Mesenchymal stem cell (in vitro differentiated cells and primary cell): Measurements from ENCODE around the gene HS3ST4.

Experiments used
- DNase-seq: peaks from one replicate; pipeline ENCODE4 v3.0.0-alpha.2; 2013
- H2AFZ ChIP-seq: one replicate; pipeline ENCODE4 v1.6.1; 2013; ENCODE audit warnings: low read depth, mild to moderate bottlenecking, control low read depth, inconsistent platforms, low read length, moderate library complexity
- H2AK5ac ChIP-seq: 2 replicates; pipeline ENCODE4 v1.6.1; 2013; ENCODE audit warnings: low read length, moderate library complexity, mild to moderate bottlenecking, inconsistent platforms; ENCODE audit not compliant: severe bottlenecking
- H2BK120ac ChIP-seq: one replicate; pipeline ENCODE4 v1.6.1; 2013; ENCODE audit warnings: low read depth, mild to moderate bottlenecking, inconsistent platforms, low read length, moderate library complexity
- H2BK12ac ChIP-seq, 2 experiments: one replicate each; pipeline ENCODE4 v1.6.1; 2013; ENCODE audit warnings: inconsistent platforms in 2 of 2, low read length in 2 of 2, mild to moderate bottlenecking in 2 of 2, moderate library complexity in 2 of 2, control low read depth in 1 of 2
- H2BK15ac ChIP-seq: one replicate; pipeline ENCODE4 v1.6.1; 2013; ENCODE audit warnings: mild to moderate bottlenecking, low read depth, inconsistent platforms; ENCODE audit not compliant: poor library complexity, severe bottlenecking
- H2BK5ac ChIP-seq: 2 replicates; pipeline ENCODE4 v1.6.1; 2013; ENCODE audit warnings: low read depth, mild to moderate bottlenecking, low read length, control low read depth, inconsistent platforms; ENCODE audit not compliant: poor library complexity, severe bottlenecking
- H3K14ac ChIP-seq, 2 experiments: one replicate each; pipeline ENCODE4 v1.6.1; 2013; ENCODE audit warnings: inconsistent platforms in 2 of 2, low read length in 2 of 2, control low read depth in 1 of 2, mild to moderate bottlenecking in 1 of 2, moderate library complexity in 1 of 2
- H3K18ac ChIP-seq, 2 experiments: one replicate each; pipeline ENCODE4 v1.6.1; 2013; ENCODE audit warnings: inconsistent platforms in 2 of 2, low read length in 2 of 2, control low read depth in 1 of 2, low read depth in 1 of 2, mild to moderate bottlenecking in 1 of 2
- H3K23ac ChIP-seq, 2 experiments: one replicate each; pipeline ENCODE4 v1.6.1; 2013; ENCODE audit warnings: inconsistent platforms in 2 of 2, low read length in 2 of 2, mild to moderate bottlenecking in 2 of 2, moderate library complexity in 2 of 2, control low read depth in 1 of 2
- H3K27ac ChIP-seq: 2 replicates; pipeline ENCODE4 v1.5.1; 2013; ENCODE audit warnings: mild to moderate bottlenecking, moderate library complexity, low read length, control low read depth, inconsistent platforms; ENCODE audit not compliant: poor library complexity, severe bottlenecking
- H3K27me3 ChIP-seq, 2 experiments: 2 replicates each; pipeline versions ENCODE4 v1.6.1 to v1.7.0; 2013; ENCODE audit warnings: low read length in 2 of 2, mild to moderate bottlenecking in 2 of 2, moderate library complexity in 2 of 2, control low read depth in 1 of 2, inconsistent platforms in 1 of 2; ENCODE audit not compliant: control insufficient read depth in 1 of 2, insufficient read depth in 1 of 2
- H3K36me3 ChIP-seq, 2 experiments: 2 replicates each; pipeline versions ENCODE4 v1.6.1 to v1.7.0; 2013; ENCODE audit warnings: low read length in 2 of 2, control low read depth in 1 of 2, inconsistent platforms in 1 of 2, low read depth in 1 of 2, mild to moderate bottlenecking in 1 of 2; ENCODE audit not compliant: insufficient read depth in 2 of 2, control insufficient read depth in 1 of 2
- H3K4ac ChIP-seq, 2 experiments: one replicate each; pipeline ENCODE4 v1.6.1; 2013; ENCODE audit warnings: inconsistent platforms in 2 of 2, low read length in 2 of 2, mild to moderate bottlenecking in 2 of 2, moderate library complexity in 2 of 2, control low read depth in 1 of 2, low read depth in 1 of 2
- H3K4me1 ChIP-seq: 2 replicates; pipeline ENCODE4 v1.6.1; 2013; ENCODE audit warnings: low read depth, low read length, control low read depth; ENCODE audit not compliant: control insufficient read depth, insufficient read depth
- H3K4me2 ChIP-seq: 2 replicates; pipeline ENCODE4 v1.6.1; 2013; ENCODE audit warnings: low read length, mild to moderate bottlenecking, inconsistent platforms; ENCODE audit not compliant: poor library complexity, severe bottlenecking
- H3K4me3 ChIP-seq, 2 experiments: 2 replicates each; pipeline versions ENCODE4 v1.5.1 to v1.7.0; 2013; ENCODE audit warnings: low read length in 2 of 2, mild to moderate bottlenecking in 2 of 2, control low read depth in 1 of 2, low read depth in 1 of 2; ENCODE audit not compliant: insufficient read depth in 1 of 2
- H3K79me1 ChIP-seq: replicated peaks from 2 replicates; pipeline ENCODE4 v1.6.1; 2013; ENCODE audit warnings: mild to moderate bottlenecking, control low read depth, low read length, inconsistent platforms; ENCODE audit not compliant: poor library complexity, severe bottlenecking
- H3K9ac ChIP-seq: 2 replicates; pipeline ENCODE4 v1.7.0; 2013; ENCODE audit warnings: mild to moderate bottlenecking, low read length, moderate library complexity
- H3K9me3 ChIP-seq: 2 replicates; pipeline ENCODE4 v1.7.0; 2013; ENCODE audit warnings: mild to moderate bottlenecking, low read length; ENCODE audit not compliant: control insufficient read depth
- H4K8ac ChIP-seq: one replicate; pipeline ENCODE4 v1.6.1; 2013; ENCODE audit warnings: inconsistent platforms, mild to moderate bottlenecking, low read length, moderate library complexity
- H4K91ac ChIP-seq: one replicate; pipeline ENCODE4 v1.6.1; 2013; ENCODE audit warnings: mild to moderate bottlenecking, low read length, inconsistent platforms
- WGBS: methylation state at CpG from one replicate; pipeline ENCODE4 v1.1.7; 2013; ENCODE audit warnings: mixed read lengths; 5-methylcytosine and 5-hydroxymethylcytosine counted together

HS3ST4 gene

GRCh38 chr16:25916037-25916436, 224.3 kb downstream of the HS3ST4 start:
- no peak overlapping the region for H3K4me3 ChIP-seq
- H3K4me1 ChIP-seq = no peaks in the 10 kb centered on the region
- H3K36me3 ChIP-seq = no peaks in the 10 kb centered on the region
- no peak overlapping the region for H3K14ac ChIP-seq
- no peak overlapping the region for H2BK12ac ChIP-seq
- no peak overlapping the region for H3K9ac ChIP-seq
- H3K27me3 ChIP-seq = no peaks in the 10 kb centered on the region
- H2AFZ ChIP-seq = no peak overlapping the region
- H3K79me1 ChIP-seq = no peaks in the 10 kb centered on the region
- H4K91ac ChIP-seq = no peak overlapping the region
- no peak overlapping the region for H4K8ac ChIP-seq
- peak; percentile 13 for DNase-seq
- H2AK5ac ChIP-seq = no peak overlapping the region
- H3K9me3 ChIP-seq = no peaks in the 10 kb centered on the region
- H3K18ac ChIP-seq = no peak overlapping the region
- H3K4ac ChIP-seq = no peak overlapping the region
- no peak overlapping the region for H3K23ac ChIP-seq
- H2BK120ac ChIP-seq = no peak overlapping the region
- no peak overlapping the region for H2BK5ac ChIP-seq
- H3K27ac ChIP-seq = no peak overlapping the region
- H2BK15ac ChIP-seq = no peak overlapping the region
- WGBS = 6% methylated on average over 4 of the region's 4 CpGs
- no peak overlapping the region for H3K4me2 ChIP-seq

GRCh38 chr16:25922438-25922837, 230.7 kb downstream of the HS3ST4 start:
- H3K4me2 ChIP-seq = no peak overlapping the region
- H3K27me3 ChIP-seq = no peaks in the 10 kb centered on the region
- H3K9me3 ChIP-seq = no peaks in the 10 kb centered on the region
- no peak overlapping the region for H3K23ac ChIP-seq
- no peak overlapping the region for H4K91ac ChIP-seq
- no peak overlapping the region for H3K14ac ChIP-seq
- no peak overlapping the region for H2BK12ac ChIP-seq
- no peak overlapping the region for H2AFZ ChIP-seq
- no peaks in the 10 kb centered on the region for H3K4me1 ChIP-seq
- H2BK15ac ChIP-seq = no peak overlapping the region
- H3K4me3 ChIP-seq = no peak overlapping the region
- H3K9ac ChIP-seq = no peak overlapping the region
- H2BK120ac ChIP-seq = no peak overlapping the region
- H3K79me1 ChIP-seq = no peaks in the 10 kb centered on the region
- H3K4ac ChIP-seq = no peak overlapping the region
- H4K8ac ChIP-seq = no peak overlapping the region
- H2BK5ac ChIP-seq = no peak overlapping the region
- no peak overlapping the region for H3K18ac ChIP-seq
- 29% methylated on average over 2 of the region's 2 CpGs for WGBS
- H2AK5ac ChIP-seq = no peak overlapping the region
- H3K36me3 ChIP-seq = no peaks in the 10 kb centered on the region
- no peak for DNase-seq
- no peak overlapping the region for H3K27ac ChIP-seq

DNA sequence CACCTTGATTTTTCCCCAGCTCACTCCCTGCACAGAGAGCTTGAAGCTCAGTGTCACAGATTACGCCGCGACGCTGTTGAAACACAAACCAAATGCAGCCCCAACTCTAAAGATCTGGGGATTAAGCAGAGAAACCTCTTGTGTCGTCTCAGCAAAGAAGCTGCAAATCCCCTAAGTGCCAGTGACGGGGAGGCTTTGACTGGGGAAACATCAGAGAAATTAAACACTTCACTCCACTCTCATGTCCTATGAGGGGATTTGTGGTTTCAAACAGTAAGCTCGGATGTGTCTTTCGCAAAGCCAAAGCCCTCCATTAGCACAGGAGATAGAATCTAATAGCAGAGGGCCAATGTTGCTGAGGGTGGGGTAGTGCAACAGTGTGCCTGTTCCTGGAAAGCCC, 233.7 kb downstream of the HS3ST4 start:
- no peak for DNase-seq
- Histone ChIP-seq H3K4me1 (no peaks in the 10 kb centered on the region), H2AFZ (no peak overlapping the region), H3K23ac (no peak overlapping the region), H4K91ac (no peak overlapping the region), H3K79me1 (no peaks in the 10 kb centered on the region), H2BK12ac (no peak overlapping the region), H3K14ac (no peak overlapping the region), H3K9ac (no peak overlapping the region), H2BK120ac (no peak overlapping the region), H3K36me3 (no peaks in the 10 kb centered on the region), H3K27me3 (no peaks in the 10 kb centered on the region), H3K18ac (no peak overlapping the region), H2BK5ac (no peak overlapping the region), H3K4ac (no peak overlapping the region), H2AK5ac (no peak overlapping the region), H3K27ac (no peak overlapping the region), H3K4me2 (no peak overlapping the region), H4K8ac (no peak overlapping the region), H3K4me3 (no peak overlapping the region), H3K9me3 (no peaks in the 10 kb centered on the region), H2BK15ac (no peak overlapping the region)
- WGBS = 71% methylated on average over 6 of the region's 8 CpGs

DNA sequence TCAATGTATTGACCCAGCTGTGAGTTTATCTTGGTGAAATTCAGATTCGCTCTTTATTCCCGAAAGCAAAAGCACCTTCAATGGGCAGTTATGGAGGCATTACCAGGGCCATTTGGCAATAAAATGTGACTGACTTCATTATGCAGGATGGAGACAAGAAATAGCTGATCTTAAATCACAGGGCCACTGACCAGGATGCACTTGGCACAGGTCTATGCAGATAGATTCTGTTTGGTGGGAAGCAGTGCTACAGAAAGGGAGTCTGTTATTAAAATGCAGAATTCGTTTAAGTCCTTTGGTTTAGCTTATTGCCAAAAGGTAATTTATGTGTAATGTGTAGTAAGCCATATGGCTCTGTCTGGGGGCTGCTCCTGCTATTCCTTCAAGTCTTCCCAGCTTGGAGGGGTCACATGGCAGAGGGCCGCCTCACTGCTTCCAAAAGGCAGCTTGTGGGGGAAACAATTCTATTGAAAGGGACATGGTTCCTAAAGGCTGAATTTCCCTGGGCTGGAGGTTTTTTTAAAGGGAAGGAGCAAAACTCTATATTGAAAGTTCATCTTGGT, 239.8 kb downstream of the HS3ST4 start:
- Histone ChIP-seq H2AFZ (no peak overlapping the region), H3K27me3 (no peaks in the 10 kb centered on the region), H3K4ac (no peak overlapping the region), H3K4me1 (no peaks in the 10 kb centered on the region), H3K23ac (no peak overlapping the region), H2BK12ac (no peak overlapping the region), H4K8ac (no peak overlapping the region), H3K27ac (no peak overlapping the region), H2BK5ac (no peak overlapping the region), H3K9ac (no peak overlapping the region), H3K36me3 (no peaks in the 10 kb centered on the region), H3K18ac (no peak overlapping the region), H3K79me1 (no peaks in the 10 kb centered on the region), H3K9me3 (no peaks in the 10 kb centered on the region), H4K91ac (no peak overlapping the region), H3K14ac (no peak overlapping the region), H3K4me3 (no peak overlapping the region), H3K4me2 (no peak overlapping the region), H2AK5ac (no peak overlapping the region), H2BK15ac (no peak overlapping the region), H2BK120ac (no peak overlapping the region)
- 80% methylated on average over 4 of the region's 4 CpGs for WGBS
- DNase-seq = no peak
